ENCODE measurements around the gene CAST. TPM values are rescaled to one million over a fixed set of nuclear protein-coding genes. Genes with fewer than 3 reads are reported as not detected.

Gene CAST
- total RNA-seq, 1 donor from 2014 or later, result 173 TPM

DNA sequence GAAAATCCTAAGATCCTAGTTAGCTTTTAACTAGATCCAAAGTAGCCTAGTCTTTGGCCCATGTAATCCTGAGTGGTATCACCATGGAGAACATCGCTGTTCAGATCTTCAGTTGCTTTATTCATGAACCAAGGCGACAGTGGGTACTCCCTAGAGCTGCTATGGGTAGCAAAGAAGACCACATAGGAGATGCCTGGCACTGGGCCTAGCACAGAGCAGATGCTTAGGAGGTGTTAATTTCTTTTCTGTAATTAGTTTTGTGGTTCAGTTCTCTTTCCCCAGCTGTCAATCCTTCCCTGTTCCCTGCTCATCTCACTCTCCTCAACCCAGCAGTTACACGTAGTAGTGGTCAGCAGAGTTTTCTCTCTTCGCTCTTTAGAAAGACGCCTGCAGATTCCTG lies 9.3 kb downstream of the CAST start:
- DNase-seq (ENCODE audit: low spot score), result no peak

DNA sequence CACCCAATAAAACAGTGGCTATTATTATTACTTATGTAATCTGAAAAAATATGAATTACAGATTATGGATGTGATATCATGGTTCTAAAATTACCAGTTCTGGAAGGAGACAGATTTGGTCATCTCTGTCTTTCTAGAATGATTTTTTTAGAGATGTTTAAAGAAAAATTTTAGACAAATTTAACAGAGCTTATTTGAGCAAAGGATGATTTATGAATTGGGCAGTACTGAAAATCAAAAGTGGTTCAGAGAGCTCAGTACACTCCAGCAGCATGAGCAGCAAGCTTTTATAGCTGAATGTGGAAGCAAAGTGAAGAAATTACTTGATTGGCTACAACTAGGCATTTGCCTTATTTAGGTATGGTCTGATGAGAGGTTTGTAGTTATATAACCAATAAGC lies 11.0 kb downstream of the CAST start:
- DNase-seq (ENCODE audit: low spot score), result no peak

DNA sequence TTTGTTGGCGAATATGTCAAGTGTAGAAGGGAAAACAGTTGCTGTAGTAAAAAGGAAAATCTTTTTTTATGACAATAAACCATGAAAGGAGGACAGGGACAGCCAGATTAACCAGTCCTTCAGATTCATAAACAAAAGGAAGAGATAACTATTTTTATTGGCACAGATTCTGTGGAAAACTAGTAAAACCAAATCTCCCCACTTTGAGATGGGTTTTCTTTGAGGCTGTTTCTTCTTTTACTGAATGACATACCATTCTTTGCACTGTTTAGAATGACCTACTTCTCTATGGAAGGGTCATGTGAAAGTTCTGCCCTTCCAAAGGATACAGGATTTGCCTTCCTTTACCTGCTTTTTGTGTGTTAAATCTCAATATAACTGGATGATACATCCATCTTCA lies 13.7 kb downstream of the CAST start:
- DNase-seq (ENCODE audit: low spot score), result no peak

DNA sequence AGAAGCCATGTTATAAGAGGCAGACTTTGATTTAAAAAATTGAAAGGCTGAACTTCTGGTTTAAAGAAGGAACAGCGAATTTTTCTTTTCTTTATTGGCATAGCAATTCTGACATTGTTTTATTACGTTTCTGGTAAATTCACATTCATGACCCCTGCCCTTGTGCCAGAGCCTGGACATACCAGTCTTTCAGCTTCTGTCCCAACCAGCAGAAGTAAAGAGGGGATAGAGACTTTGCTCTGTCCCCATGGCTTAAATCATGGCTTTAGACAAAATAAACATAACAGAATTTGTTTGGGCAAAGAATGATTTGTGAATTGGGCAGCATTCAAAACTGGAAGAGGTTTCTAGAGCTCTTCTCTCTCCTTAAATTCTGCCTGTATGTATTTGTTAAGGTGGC lies 15.3 kb downstream of the CAST start:
- no peak for DNase-seq (ENCODE audit: low spot score)

DNA sequence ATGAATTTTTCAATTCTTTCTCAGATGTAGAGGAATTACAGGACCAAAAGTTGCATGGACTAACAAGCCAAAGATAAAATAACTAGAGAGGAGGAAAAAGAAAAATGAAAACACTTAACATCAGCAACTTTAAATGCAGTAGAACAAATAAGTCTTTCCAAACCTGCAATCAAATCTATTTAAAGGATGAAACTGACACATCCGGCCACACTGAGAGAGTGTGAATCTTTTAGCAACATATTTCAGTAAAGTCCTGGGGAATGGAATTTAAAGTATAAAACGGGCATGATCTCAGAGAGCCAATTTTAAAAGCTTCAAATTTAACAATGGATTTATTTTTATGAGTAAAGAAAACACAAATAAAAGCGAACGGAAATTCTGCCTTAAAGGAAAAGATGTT lies 17.1 kb downstream of the CAST start:
- no peak for DNase-seq (ENCODE audit: low spot score)

DNA sequence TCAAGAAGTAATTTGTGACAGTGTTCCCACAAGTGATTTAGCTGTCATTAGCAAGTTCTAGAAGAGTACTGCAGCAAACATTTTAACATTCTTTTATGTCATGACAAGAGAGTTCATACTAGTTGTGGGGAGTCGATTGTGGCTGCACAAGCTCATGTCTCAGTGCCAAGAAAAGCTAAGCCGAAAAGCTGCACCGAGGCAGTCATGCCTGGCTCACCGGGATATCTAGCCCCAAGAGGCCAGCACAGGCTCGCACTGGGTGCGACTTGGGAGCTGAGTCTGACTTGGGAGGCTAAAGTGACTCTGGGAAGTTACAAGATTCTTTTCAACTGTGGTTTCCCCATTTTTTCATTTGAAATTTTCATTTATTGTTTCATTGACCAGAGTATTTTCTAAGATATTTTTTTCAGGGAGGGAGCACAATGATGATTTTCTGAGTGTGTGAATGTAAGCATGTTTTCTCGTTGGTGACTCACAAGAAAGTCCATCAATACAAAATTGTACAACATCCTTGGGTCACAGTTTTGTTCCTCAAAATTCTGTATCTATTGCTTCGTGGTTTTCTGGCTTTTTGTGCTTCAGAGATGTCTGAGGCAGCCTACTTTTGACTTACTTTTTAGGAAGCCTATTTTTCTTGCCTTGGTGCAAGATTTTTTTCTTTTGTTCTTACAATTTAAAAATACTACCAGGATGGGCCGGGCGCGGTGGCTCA lies 18.7 kb downstream of the CAST start:
- DNase-seq (ENCODE audit: low spot score), result no peak

DNA sequence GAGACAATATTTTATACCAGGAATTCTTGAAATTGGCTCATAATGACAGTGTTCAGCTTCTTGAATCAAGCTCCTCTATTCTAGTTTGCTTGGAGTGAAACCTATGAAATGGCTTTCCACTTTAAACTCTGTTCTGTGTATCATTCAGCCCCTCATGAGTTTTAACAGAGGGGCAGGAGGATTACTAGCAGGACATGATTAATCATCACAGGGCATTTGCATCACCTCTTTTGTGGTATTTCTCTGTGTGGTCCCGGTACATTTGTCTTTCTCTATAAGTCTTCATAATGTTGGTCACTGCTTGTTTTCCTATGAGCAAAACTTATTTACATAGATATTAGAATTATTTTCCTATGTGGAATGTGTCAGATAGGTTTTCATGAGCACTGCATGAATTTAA lies 21.2 kb downstream of the CAST start:
- DNase-seq (ENCODE audit: low spot score), result no peak

DNA sequence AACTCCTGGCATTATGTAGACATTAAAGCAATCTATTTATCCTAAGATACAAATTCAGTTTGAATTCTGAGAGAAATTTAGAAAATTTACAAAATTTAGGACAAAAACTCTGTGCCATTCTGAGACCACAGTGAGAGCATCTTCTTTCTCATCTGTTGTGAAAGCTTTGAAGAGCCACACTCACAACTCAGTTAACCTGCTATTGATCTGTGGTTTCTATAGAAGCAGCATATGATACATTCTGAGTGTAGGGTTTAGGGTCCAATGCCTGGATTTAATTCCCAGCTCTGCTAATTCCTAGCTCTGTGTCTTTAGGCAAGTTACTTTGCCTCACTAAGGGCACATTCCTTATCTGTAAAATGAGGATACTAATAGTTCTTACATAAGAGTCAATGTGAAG lies 21.6 kb downstream of the CAST start:
- DNase-seq (ENCODE audit: low spot score), result no peak

DNA sequence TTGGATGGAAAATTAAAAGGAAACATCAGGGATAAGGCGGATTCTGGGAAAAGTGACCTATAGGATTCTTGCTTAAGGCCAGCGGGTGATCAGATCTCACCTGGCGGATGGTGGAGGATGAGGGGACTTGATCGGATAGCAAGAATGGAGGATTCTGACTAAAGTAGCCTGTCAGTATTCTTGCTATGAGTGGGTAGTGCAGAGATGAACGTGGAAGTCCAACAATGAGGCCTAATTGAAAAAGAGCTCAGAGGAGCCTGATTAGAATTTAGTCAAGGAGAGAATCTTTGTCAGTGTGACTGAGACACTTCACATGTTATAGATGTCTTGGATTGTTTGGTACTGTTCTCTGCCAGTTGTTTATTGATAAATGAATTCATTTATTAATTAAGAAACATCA lies 24.9 kb downstream of the CAST start:
- DNase-seq (ENCODE audit: low spot score), result no peak

DNA sequence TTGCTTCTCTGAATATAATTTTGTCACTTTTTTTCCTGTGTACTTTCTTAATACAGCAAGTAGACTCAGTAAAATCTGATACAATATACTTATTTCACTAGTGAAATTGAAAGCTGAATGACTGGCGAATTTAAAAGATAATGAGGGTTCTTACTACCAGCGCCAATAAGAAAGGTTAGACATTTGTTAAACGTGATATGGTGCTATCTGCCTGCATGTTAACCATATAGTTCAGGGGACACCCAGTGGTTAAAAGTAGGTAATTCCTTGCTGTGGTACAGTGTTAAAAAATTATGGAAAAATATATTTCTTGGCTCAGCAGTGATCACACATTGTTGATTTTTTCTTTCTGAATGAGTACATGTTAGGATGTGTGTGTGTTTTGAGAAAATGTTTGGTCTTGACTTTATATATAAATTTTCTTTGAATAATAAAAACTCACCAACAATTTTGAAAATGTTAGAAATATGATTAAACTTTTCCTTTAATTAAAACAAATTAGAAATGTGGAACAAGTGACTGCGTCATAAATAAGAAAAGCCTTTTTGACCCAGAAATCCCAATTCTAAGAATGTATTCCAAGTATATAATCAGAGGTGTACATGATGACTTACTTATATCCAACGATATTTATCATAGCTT lies 25.8 kb downstream of the CAST start:
- DNase-seq (ENCODE audit: low spot score), result no peak

DNA sequence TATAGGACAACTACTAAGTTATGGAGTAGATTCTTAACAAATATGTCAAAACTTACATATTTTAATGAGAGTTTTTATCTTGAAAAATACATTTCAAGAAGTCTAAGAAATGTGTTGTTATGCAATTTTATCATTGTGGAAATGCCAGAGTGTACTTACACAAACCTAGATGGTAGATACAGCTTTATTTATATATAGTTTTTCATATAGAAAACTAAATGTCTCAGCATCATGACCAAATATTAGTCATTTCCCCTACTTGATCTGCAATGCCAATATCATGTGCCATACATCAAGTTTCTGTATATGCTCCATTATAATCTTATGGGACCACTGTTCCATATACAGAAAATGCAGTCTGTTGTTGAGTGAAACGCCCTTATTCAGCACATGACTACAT lies 28.7 kb downstream of the CAST start:
- DNase-seq (ENCODE audit: low spot score), result no peak

DNA sequence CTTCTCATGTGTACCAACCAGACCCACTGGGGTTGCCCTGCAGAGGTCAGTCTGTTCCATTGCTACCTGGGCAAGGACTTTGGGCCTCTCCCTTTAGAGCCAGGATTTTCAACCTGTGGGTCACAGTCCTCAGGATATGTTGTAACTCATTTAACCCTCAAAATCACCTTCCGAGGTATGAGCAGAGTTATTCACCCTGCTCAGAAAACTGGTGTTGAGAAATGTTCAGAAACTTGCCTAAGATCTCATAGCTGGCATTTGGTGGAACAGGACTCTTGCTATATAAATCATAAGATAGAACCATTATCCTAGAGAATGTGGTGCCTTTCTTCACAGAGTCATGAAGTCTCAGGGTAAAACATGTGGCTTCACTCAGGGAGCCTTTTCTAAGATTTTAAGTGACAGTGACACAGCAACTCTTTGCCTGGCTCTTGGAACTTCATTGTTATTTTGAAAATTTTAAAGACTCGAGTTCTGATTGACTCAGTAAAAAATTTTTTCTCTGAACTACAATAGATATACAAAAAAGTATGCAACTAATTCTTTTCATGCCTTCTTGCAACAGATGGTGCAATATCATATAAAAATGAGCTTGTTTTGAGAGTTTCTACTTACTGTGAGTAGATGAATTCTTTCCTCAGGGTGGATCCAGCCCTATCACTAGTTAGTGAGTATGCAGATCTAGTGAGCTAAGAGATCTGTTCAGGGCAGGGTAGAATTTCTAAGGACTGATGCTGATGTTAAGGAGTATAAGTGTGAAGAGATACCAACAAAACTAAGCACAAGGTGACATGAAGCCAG lies 29.5 kb downstream of the CAST start:
- DNase-seq (ENCODE audit: low spot score), result no peak

DNA sequence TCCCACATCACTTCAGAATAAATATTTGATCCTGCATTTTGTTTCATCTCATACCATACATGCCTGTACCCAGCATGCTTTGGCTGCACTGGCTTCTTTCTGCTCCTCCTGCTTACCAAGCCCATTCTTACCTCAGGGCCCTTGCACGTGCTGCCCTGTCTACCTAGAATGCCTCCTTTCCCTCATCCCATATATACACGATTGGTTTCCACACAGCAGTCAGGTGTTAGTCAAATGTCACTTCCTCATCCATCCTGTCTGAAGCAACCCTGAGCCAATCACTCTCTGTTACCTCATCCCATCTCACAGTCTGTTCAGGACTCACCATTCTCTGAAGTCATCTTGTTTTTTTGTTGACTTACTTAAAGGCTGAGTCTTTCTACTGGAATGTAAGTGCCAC lies 30.3 kb downstream of the CAST start:
- DNase-seq (ENCODE audit: low spot score), result no peak

DNA sequence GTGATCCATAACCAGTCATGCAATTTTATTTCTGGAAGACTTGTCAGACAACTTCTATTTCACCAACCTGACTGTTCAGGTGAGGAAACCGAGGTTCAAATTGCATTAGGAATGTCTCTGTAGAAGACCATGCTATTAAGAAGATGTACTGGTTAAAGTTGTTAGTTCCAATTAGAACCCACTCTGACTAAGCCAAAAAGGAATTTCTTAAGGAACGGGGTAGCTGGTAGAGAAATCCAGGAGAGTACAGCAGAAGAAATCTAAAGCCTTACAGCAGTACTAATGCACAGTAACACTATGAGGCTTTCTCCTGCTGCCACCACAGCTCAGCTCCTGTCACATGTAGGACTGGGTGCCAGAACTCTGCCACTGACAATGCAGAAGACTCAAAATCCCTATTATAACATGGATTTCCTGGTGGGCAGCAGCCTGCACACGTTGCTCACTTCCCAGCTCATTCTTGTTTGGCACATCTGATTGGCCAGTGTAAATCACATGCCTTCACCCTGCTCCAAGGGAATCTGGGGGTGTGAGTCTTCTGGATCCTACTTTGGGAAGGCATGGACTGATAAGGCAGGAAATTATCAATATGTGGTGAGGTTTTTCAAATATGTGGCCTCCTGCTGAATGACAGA lies 37.1 kb downstream of the CAST start:
- DNase-seq (ENCODE audit: low spot score), result no peak

DNA sequence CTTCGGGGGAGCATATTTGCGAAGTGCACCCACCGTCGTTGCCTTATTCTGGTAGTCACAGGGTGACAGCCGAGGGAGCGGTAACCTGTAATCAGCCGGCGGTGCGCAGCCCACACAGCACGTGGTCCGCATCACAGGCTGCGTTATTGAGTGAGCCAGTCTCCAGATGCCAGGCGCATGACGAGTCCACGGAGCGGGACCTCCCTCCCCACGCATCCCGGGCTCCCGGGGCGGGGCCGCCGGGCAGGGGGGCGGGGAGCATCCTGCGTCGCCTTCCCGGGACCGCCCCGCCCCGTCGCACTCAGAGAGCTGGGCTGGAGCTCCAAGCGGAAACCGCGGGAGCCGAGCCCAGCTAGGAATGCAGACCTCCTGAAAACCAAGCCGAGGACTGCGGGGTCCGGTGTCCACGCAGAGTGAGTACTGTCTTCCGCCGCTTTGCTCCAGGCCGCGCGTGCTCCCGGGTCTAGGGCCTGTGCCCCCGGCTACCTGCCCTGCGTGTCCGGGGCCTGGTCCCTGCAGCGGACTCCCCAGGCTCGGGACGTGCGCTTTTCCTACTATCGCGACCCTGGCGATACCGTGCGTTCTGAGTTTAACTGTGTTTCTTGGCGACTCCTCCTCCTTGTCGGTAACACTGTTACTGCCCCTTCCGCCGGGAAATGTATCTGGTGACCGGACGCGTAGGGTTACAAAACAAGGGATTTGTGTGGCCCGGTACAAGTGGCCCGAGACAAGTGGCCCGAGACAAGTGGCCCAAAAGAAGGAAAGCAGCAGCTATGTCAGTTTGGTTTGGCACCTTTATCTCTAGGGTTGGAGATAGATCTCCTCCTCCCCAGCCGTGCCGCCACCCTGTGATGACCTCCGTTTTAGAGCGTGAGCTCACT lies 40.6 kb downstream of the CAST start:
- peak; percentile 93 for DNase-seq (ENCODE audit: low spot score)

DNA sequence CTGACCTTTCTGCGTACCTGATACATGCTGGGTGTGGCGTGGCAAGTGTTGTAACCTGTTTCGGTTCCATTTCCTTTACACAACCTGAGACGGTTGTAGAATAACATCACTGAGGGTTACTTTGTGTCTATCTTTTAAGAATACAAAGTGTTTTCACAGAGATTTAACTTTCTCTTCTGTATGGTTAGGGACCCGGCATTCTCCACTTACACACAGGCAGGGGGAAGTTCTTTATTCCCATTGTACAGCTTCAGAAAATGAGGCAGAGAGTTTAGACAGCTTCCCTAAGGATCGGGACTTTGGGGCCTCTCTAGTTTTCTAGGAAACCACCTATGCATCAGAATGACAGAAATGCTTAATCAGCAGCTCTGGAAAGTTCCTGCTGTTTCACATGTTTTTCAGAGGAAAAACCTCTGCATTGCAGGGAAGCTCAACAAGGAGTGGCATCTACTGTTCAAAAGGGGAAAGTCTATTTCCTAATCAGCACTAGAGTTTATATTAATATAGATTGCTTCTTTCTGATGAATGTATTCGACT lies 41.3 kb downstream of the CAST start:
- DNase-seq (ENCODE audit: low spot score), result no peak

DNA sequence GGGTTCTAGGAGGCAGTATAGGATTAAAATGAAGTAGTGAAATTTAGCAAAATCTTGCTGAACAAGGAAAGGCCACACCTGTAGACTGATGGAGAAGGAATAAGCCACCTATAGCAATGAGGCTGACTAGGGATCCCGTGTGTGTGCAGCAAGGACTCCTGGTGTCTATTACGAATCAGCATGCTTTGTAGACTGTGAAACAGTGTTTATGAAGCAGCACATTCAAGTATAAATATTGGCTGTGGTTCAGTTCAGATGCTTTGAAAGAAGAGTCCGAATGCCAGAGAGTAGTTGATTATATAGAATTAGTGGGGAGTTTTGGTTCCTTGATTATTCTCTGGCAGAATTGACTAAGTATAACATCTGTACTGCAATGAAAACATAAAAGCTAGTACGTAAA lies 41.8 kb downstream of the CAST start:
- DNase-seq (ENCODE audit: low spot score), result no peak

DNA sequence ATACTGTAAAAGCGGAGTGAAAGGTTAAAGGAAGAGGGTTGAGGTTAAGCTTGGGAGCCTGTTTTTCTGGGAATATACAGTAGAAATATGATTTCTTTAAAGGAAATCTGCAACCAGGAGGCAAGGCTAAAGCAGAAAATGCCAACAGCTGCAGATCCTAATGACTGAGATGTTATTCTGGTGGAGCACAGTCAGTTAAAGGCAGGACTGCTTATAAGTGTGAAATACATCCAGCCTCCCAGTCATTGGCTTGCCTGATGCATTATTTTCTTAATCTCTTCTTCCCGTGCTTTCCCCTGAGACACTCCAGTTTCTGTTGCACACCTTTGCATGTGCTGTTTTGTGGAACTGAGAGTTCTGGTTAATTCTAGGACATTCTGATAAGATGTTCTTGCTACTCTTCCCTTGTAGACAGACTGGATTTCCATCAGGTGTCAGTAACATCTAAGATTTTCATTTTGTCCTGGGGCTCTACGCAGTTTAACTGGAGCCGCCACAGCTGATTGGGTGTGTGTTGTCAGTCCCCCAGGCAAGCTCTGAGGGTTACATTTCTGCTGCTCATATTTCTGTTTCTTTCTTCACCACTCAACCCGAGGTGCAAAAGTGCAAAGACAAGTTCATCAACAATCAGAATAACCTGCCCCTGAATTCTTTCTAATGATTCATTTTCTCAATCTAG lies 44.4 kb downstream of the CAST start:
- DNase-seq (ENCODE audit: low spot score), result no peak

DNA sequence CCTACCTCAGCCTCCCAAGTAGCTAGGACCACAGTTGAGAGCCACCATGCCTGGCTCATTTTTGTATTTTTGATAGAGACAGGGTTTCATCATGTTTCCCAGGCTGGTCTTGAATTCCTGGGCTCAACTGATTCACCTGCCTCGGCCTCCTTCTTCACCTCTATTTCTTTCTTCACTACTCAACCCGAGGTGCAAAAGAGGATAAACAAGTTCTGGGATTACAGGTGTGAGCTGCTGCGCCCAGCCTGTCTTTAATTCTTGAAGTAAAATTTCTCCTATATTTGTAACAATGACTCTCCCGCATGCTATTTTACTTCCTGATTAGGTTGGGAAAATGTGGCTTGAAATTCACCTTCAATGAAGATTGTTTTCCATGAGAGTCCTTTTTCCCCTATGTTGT lies 46.4 kb downstream of the CAST start:
- no peak for DNase-seq (ENCODE audit: low spot score)

DNA sequence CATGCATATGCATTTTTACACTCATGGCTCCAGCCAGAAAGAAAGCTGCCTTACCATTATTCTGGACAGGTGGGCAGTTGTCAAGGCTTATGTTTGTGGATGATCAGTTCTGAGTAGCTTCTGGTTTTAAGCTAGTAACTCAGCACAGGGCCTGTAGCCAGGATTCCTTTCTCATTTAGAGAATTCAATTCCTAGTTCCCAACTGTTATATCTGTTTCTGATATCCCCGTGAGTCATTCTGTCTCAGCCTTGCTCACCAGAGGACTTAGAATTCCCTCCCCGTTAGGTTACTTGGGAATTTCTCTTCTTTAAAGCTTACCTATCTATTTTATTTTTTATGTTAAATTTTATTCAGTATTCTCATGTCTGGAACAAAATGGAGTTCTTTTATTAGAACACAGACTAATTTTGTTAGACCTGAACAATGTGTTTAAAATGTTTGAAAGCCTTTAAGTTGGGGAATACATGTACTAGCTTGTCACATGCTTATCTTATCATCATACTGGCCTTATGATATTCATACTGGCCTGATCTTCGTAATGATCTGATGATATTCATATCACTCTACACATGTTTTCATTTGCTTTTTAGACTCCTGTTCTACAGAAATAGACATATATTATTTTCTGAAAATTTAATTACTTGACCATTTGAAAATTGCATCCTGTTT lies 47.1 kb downstream of the CAST start:
- no peak for DNase-seq (ENCODE audit: low spot score)

Data from mucosa of gallbladder (tissue), 1 donor.